Activated B cell treated with CpG ODN at 0.5 μM for 24 hours (primary cell): Measurements from ENCODE around the gene C20orf173. TPM values are rescaled to one million over a fixed set of nuclear protein-coding genes. Genes with fewer than 3 reads are reported as not detected.

Experiments used
- ATAC-seq: fragments of 200-7000 bp; cut with Tn5 transposase; one replicate; pipeline ENCODE4 v1.10.0; 2021; ENCODE audit warnings: low read depth, mild to moderate bottlenecking, moderate library complexity
- CTCF ChIA-PET: fragments of 350-600 bp; sonication (Branson Sonifier 250); formaldehyde crosslinking; loops from one replicate; lab custom pipeline; 2021; ENCODE audit warnings: antibody characterized with exemption; lab: Charles Lee
- POLR2A ChIA-PET: fragments of 350-600 bp; sonication (Branson Sonifier 250); formaldehyde crosslinking; loops from one replicate; lab custom pipeline; 2021; ENCODE audit warnings: antibody characterized with exemption; lab: Charles Lee
- DNase-seq: peaks from one replicate; pipeline ENCODE4 v3.0.0; 2022
- H3K27ac Mint-ChIP-seq: one replicate; pipeline ENCODE4 v1.8.0; 2020; ENCODE audit warnings: mixed read lengths
- H3K27me3 Mint-ChIP-seq: one replicate; pipeline ENCODE4 v1.8.0; 2021; ENCODE audit warnings: mixed read lengths
- H3K36me3 Mint-ChIP-seq: one replicate; pipeline ENCODE4 v1.8.0; 2021; ENCODE audit warnings: low read depth, mixed read lengths
- H3K4me1 Mint-ChIP-seq: one replicate; pipeline ENCODE4 v1.8.0; 2021; ENCODE audit warnings: mixed read lengths
- H3K4me3 Mint-ChIP-seq: one replicate; pipeline ENCODE4 v1.8.0; 2020; ENCODE audit warnings: mild to moderate bottlenecking, mixed read lengths
- H3K9me3 Mint-ChIP-seq: one replicate; pipeline ENCODE4 v1.8.0; 2020; ENCODE audit warnings: mixed read lengths
- CTCF ChIP-seq: fragments of 200-600 bp; IDR thresholded peaks from one replicate; pipeline ENCODE4 v1.8.0; 2022; ENCODE audit warnings: antibody characterized with exemption, mild to moderate bottlenecking
- intact Hi-C: fragments of 100-400 bp; cut with micrococcal nuclease; formaldehyde crosslinking; loops from one replicate; pipeline ENCODE4 v1.15.1; 2024
- total RNA-seq: library from RNA; stranded (reverse); gene quantifications from 2 replicates; pipeline ENCODE4 v1.2.3, GENCODE V29; 2022

Gene C20orf173
- total RNA-seq, 1 donor from 2014 or later, result not detected

GRCh38 chr20:35478804-35479472 lies 50.5 kb downstream of the C20orf173 start:
- Mint-ChIP-seq H3K27ac (peak overlapping the region; percentile 51), H3K27me3 (no peaks in the 10 kb centered on the region), H3K9me3 (no peaks in the 10 kb centered on the region), H3K4me1 (peaks cover 8% of the 10 kb centered on the region), H3K36me3 (peaks cover 33% of the 10 kb centered on the region), H3K4me3 (no peak overlapping the region)
- ATAC-seq (peak; percentile 81), DNase-seq (no peak)
- intact Hi-C loops, result loop anchor here (1.0 kb wide), 1 partner anchor 220 kb away; the partner anchor contains the start of genes NFS1 and ROMO1
- CTCF ChIA-PET, result interaction anchor here (0.6 to 1.8 kb wide), 10 partner anchors 8 to 405 kb away, joined by 3 to 7 read pairs (median 3); partner anchors contain the start of genes ERGIC3, NFS1 and ROMO1
- POLR2A ChIA-PET, result interaction anchor here (0.6 to 2.1 kb wide), 3 partner anchors 12 to 1065 kb away, joined by 3 to 9 read pairs (median 6); partner anchors contain the start of genes NFS1 and ROMO1
- no peak for TF ChIP-seq CTCF

Other genes with a start within 250 kb of the C20orf173 start
- 137 and 148 TPM in 2 replicates for gene EIF6, start 244.9 kb downstream of the C20orf173 start, total RNA-seq
- gene FAM83C, start 237.2 kb downstream of the C20orf173 start, total RNA-seq, result not detected in 2 replicates
- gene UQCC1, start 117.7 kb downstream of the C20orf173 start, total RNA-seq, result 52.9 and 58.3 TPM in 2 replicates
- not detected in 2 replicates for gene GDF5, start 91.4 kb downstream of the C20orf173 start, total RNA-seq
- 49.6 and 54.7 TPM in 2 replicates for gene CEP250, start 74.1 kb downstream of the C20orf173 start, total RNA-seq
- 159 and 183 TPM in 2 replicates for gene ERGIC3, start 12.4 kb upstream of the C20orf173 start, total RNA-seq
- gene SPAG4, start 86.2 kb upstream of the C20orf173 start, total RNA-seq, result 1.5 and 2.2 TPM in 2 replicates
- gene CPNE1, start 135.2 kb upstream of the C20orf173 start, total RNA-seq, result 234 and 264 TPM in 2 replicates
- gene RBM12, start 135.2 kb upstream of the C20orf173 start, total RNA-seq, result 129 and 139 TPM in 2 replicates
- gene NFS1, start 169.7 kb upstream of the C20orf173 start, total RNA-seq, result 27.1 and 30.6 TPM in 2 replicates
- 96.8 and 131 TPM in 2 replicates for gene ROMO1, start 169.8 kb upstream of the C20orf173 start, total RNA-seq
- gene RBM39, start 212.6 kb upstream of the C20orf173 start, total RNA-seq, result 432 and 483 TPM in 2 replicates
- gene PHF20, start 242.4 kb upstream of the C20orf173 start, total RNA-seq, result 72.3 and 86.0 TPM in 2 replicates